Loucy (cell line): ENCODE data around the gene MMP28.

Experiments used
- EZH2phosphoT487 ChIP-seq: fragments of 200-600 bp; IDR thresholded peaks from 2 replicates; pipeline ENCODE4 v1.6.1; 2018; ENCODE audit warnings: antibody characterized with exemption, mild to moderate bottlenecking, moderate library complexity, borderline replicate concordance
- TF ChIP-seq, protein P1 (sequence below): fragments of 200-600 bp; sonication (generic); conservative IDR thresholded peaks from 2 replicates; pipeline ENCODE4 v1.5.1; 2014; ENCODE audit warnings: mild to moderate bottlenecking, antibody characterized with exemption, low read length

DNA sequence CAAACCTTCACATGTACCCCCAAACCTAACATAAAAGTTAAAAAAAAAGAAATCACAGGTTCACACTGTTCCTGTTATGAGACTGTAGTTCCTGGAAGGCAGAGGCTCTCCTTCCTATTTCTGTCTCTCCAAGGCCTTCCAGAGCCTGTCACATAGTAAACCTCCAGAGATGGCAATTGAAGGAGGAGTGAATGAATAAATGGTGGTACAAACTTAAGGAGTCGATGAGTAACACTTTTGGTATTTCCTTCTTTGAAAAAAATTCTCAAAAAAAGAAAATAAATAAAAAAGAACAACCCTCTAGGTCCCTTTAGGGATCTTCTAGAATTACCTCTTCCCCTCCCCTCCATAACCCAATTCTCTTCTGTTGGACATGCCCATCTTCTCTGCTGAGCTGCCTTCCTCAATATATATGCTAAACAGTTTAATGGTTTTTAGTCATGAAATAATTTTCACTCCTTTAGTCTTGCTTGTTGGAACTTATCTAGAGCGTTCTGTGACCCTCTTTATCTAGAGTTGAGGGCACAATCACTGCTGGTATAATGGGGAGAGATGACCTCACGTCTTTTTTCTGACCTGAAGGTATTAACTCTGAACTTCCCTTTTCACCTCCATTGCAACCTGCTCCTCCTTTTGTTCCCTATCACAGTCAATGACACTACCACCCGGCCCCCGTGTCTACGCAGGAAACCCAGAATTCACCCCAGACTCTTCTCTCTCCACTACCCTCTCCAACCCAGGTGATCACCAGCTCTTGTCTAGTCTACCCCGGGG is 12.1 kb upstream of the MMP28 start:
- TF ChIP-seq, protein P1, sequence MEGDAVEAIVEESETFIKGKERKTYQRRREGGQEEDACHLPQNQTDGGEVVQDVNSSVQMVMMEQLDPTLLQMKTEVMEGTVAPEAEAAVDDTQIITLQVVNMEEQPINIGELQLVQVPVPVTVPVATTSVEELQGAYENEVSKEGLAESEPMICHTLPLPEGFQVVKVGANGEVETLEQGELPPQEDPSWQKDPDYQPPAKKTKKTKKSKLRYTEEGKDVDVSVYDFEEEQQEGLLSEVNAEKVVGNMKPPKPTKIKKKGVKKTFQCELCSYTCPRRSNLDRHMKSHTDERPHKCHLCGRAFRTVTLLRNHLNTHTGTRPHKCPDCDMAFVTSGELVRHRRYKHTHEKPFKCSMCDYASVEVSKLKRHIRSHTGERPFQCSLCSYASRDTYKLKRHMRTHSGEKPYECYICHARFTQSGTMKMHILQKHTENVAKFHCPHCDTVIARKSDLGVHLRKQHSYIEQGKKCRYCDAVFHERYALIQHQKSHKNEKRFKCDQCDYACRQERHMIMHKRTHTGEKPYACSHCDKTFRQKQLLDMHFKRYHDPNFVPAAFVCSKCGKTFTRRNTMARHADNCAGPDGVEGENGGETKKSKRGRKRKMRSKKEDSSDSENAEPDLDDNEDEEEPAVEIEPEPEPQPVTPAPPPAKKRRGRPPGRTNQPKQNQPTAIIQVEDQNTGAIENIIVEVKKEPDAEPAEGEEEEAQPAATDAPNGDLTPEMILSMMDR = no peak
- no peak for TF ChIP-seq EZH2phosphoT487
